COLO829 (cell line): ENCODE data around the gene RASGRP3.

Source experiments
- DNase-seq: peaks from one replicate; pipeline ENCODE4 v3.0.0; 2012; ENCODE audit warnings: low spot score

The RASGRP3 gene

DNA sequence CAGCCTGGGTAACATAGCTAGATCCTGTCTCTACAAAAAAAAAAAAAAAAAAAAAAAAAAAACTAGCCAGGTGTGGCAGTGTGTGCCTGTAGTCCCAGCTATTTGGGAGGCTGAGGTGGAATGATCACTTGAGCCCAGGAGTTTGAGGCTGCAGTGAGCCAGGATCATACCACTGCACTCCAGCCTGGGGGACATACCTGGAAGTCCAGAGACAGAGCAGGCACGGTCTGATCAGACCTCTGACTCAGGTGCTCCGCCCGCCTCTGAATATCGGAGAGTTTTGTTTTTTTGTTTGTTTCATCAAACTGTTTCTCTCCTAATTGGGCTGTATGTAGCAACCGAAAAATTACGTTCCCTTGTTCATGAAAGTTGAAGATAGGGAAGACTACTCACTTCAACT is 49.2 kb downstream of the RASGRP3 start:
- DNase-seq = no peak

DNA sequence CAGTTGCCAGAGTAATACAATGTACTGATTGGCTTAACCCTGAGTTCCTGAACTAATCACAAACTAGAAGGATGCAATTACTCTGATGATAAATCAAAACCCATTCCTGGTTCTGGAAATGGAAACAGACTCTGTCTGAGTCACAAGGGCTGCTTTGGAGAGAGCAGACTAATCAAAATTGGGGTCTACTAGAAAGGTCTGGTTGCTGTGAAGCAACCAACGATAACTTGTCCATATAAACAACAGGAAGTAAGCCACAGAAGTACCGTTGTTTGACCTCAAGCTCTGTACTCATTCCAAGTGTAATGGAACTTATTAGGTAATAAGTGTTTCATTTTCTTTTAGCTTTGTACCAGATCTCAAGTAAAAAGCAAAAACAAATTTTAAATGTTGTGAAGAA is 49.7 kb downstream of the RASGRP3 start:
- no peak for DNase-seq

DNA sequence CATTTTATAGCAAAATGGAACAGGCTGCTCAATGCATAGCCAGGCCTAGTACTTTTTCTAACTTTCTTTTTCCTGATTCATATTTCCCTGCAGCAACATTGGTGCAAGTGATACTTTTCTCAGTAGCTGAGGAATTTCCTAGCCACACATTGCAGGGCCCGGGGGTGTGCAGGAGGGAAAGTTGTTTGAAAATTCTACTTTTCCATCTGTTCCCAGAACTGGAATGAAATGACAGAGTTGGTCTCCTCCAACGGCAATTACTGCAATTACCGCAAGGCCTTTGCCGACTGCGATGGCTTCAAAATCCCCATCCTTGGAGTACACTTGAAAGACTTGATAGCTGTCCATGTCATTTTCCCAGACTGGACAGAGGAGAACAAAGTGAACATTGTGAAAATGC is 50.5 kb downstream of the RASGRP3 start:
- no peak for DNase-seq

DNA sequence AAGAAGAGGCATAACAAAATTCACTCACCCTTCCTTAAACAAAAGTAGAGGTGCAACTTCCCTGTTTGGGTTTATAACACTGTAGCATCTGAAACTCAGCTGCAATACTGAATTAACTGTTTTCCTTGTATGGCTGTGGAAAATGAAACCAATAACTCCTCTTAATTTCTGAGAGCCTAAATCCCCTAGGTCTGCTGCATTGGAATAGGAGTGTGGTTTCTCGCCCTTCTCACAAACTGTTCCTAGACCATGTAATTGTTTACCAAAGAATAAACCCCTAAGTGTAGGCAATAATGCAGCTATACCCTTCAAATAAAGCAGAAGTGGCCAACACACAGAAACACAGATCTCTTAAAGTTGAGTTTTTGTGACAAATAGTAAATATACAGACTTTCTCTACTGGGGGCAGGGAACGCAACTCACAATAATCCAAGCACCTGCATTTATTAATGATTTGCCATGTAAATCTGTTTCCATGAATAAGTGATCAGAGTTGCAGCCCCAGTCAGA is 52.0 kb downstream of the RASGRP3 start:
- no peak for DNase-seq

DNA sequence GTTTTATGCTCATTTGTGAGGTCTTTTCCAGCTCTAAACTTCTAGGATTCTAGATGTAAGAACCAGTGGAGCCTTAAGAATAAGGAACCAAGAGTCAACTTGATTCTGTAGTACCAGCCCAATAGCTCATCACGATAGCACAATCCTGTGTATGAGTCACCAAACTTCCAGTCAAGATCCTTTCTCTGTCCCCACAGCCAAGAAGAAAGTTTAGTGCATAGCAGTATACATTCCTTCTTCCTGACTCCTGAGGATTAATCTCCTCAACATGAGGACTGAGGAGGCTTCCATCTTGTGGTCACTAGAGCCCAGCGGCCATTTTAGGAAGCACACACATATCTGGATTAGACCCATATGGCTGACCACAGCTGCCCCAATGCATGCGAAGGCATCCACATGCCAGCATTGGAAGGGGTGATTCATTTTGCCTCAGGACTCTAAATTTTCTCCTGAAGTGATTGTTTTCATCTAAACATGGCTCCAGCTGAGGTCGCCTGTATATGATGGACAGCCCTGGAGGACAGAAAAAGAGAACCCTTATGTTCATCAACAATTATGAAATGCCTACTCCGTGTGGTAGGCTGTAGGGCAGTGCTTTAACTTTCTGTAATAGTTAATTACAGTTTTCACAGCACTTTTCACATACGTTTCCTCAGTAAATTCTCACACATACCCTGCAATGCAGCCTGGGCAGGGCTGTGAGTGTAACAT is 53.5 kb downstream of the RASGRP3 start:
- peak; percentile 38 for DNase-seq

DNA sequence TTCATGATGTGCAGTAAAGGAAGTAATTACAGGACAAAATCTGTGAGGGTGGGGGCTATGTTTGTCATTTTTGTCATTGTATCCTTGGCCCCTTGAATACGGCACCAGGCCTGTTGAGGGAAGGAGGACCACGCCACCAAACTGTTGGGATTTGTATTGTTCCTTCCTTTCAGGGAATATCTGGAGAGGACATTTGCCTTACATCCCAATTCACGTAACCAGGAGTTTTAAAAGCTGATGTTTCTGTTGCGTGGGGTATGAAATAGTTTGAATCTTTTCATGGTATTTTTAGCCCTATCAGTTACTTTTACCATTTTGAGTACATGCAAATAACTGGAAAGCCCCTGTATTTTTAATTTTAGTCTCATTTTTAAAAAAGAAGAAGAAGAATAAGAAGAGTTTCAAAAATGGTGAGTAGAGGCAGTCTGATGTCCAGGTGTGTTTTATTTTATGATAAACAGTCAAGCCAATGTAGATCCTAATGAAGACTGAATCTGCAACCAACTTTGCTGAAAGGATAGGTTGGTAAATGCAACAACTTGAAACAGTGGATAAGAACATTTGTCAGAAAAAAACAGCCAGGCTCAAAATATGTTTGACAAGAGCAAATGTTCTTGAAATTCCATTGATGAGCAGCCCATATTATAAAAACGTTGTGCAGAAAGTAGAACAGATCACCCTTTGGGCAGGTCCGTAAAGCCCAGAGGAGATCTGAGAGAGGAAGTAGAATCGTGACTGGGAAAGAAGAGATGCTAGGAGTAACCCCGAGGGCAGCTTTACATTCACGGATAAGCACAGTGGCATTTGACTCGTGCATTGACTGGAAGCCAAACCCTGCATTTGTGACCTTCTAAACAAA is 54.5 kb downstream of the RASGRP3 start:
- no peak for DNase-seq

DNA sequence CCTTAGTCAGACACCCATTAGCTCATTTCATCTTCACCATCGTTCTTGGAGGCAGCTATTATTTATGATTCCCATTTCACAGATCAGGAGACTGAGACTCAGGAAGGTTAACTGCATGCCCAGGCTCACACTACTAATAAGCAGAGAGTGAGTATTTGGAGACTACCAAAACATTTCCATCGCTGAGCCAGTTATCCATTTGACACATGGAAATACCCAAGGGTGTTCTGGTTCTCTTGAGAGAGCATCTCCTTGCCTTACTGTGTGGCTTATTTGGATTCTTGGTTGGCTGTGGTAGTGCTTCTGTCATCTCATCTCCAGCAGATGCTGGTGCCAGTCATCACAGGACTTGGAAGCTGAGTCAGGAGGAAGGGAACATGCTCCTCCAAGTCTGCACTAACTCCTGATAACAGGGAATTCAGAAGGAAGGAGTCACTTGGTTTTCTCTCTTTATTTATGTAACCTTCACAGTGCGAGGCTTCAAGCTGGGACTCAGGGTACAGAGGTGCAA is 55.2 kb downstream of the RASGRP3 start:
- no peak for DNase-seq

DNA sequence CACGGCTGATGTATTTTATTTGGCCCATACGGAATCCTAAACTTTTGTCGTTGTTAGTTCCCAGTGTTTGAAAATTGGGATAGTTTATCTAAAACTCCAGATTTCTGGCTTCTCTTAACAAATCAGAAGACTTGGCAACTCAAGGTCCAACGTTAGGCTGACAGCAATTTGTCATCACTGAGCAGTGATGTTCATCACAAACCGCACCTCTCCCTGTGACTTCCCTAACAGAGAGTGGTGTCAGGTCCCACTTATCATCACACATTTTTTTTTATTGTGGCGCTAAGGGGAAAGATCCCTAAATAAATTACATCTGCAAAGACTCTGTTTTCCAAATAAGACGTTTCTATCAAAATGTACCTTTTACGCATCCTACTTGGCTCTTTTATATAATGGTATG is 55.7 kb downstream of the RASGRP3 start:
- no peak for DNase-seq

DNA sequence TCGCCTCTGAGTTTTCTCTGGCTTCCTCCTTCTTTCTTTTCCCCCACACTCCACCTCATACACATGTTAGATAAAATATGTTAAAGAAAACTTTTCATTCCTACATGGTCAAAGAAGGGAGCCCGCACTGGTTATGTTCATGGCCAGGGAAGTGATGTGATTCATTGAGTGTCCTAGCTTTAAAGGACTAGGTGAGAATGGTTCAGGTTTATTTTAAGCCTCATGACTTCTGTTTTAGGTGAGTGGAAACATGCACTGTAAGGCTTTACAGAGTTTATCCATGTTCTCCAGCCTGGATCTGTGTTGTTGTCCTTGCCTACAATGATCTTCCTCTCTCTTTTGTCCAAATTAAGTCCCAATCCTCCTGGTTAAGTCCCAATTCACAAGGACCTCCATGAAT is 56.5 kb downstream of the RASGRP3 start:
- DNase-seq = no peak

DNA sequence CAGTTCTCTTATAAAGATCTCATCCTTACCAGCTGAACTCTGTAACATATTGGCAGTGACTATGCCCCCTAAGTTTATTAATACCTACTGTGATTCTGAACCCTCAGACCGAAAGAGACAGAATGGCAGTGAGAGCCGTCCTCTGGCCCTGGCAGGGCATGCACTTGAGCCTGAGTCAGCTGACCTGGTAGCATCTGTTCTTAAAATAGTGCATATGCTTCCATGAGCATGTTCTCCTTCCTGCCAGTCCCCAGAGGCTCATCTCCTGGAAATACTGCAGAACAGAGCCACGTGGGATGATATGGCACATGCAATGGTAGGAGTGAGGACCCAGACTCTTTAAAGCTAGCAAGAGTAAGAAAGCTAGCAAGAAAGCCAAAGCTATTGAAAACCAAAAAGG is 59.0 kb downstream of the RASGRP3 start:
- DNase-seq = no peak

DNA sequence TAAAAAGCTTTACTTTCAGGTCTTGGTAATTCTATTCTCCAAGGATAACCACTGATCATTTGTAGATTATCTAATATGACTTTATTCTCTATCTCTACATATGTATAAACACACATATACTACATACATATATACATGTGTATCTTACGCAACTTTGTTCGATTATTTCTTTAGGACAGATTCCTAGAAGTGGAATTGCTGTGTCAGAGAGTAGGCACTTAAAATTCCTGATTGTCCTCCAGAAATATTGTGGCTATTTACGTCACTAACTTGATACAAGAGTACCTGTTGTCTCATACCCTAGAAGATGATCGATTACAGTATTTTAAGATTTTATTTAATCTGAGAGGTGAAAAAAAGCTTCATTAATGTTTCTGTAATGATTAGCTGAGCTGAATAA is 64.8 kb downstream of the RASGRP3 start:
- DNase-seq = no peak

DNA sequence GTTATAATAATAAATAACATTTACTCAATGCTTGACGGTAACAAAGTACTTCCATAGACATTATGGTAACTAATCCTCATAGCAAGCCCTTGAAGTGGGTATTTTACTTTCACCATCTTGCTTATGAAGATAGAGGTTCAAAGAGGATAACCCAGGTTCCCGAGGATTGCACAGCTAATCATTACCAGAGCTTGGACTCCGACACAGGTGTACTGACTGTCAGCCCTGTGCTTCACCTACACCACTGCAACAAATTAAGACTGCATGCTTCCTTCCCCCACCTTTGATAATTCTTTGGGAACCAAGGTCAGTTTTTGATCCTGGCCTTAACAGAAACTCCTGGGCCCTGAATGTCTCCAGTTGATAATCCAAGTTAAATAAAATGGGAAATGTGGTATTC is 73.8 kb downstream of the RASGRP3 start:
- DNase-seq = no peak

DNA sequence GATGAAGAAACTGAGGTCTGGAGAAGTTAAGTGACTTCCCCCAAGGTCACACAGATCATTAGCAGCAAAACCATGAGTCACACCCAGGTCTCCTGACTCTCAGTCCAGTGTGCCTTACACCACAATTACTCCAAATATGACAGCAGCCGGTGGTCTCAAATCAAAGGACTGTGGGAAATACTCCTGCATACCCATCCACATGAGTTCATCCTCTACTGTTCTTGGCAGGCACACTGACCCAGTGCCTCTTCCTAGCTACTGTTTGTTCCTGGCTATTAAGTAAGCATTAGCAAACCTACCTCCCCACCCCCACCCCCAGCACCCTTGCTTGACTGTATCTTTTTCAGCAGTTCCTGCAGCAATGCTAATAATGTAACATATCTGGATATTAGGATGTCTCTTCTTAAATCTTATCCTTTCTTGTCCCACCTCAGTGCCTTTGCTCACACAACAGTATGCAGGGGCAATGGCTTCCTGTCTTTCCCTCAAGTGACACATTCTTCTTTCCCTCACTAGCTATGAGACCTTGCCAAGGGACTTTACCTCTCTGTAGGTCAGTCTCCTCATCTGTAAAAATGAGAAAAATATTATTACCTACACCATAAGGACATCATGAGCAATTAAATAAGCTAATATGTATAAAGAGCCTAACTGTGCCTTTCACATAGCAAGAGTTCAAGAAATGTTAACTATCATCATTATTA is 76.5 kb downstream of the RASGRP3 start:
- no peak for DNase-seq

DNA sequence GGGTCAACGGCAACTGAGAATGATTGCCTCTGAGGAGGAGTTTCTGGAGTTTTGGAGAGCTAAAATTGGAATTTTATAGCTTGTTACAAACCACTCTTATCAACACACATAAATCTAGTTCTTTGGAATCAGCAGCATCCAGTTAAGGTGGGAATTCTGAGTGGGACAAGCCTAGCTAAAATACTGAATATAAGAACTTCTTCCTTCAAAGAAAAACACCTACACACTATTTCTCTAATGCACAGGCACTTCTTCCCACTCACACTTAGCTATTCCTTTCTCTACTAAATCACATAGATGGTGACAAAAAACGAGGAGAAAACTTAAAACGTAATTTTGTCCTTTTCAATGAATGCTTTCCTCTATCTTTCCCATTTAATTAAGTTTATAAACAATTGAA is 79.2 kb downstream of the RASGRP3 start:
- no peak for DNase-seq

DNA sequence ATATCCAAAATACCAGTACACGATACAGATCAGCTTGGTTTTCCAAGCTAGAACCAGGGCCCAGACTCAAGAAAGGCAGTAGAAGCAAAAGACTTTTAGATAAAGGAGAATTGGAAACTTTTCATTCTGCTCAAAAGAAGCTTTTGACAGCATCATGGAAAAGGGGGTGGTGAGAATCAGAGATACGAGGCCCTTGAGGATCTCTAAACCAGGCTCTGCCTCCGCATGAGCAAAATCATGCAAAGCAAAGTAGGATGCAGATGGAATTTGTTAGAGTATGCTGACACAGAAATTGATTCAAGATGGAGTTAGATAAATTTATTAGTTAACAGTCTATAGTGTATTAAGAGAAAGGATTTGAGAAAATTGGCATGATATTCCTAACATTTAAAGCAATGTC is 82.9 kb downstream of the RASGRP3 start:
- DNase-seq = no peak

DNA sequence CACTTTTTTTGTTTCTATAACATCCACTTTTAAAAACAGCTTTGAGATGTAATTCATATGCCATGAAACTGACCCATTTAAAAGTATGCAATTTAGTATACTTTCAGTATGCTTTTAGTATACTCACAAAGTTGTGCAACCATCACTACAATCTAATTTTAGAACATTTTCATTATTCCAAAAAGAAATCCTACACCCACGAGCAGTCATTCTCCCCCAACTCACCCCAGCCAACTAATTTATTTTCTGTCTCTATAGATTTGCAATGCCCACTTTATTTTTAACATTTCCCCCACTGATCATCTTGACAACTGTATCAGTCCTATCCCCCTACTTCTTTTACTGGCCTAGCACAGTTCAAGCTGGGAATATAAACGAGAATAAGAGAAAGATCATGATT is 83.6 kb downstream of the RASGRP3 start:
- no peak for DNase-seq

DNA sequence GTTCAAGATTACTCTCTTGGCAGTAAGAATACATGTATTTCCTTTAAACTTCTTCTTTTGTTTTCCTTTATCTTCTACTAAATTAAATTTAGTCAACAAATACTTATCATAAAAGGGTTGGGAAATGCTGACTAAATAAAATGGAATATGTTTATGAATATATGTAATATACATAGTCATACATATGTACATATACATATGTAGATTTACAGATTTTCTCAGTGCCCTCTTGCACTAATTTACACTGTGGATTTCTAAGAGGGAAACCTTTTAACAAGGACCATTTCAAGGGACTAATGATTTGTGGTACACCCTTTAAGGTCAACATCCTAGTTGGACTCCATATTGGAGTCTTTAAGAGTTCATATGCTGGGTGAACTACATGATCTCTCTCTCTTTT is 85.4 kb downstream of the RASGRP3 start:
- no peak for DNase-seq

DNA sequence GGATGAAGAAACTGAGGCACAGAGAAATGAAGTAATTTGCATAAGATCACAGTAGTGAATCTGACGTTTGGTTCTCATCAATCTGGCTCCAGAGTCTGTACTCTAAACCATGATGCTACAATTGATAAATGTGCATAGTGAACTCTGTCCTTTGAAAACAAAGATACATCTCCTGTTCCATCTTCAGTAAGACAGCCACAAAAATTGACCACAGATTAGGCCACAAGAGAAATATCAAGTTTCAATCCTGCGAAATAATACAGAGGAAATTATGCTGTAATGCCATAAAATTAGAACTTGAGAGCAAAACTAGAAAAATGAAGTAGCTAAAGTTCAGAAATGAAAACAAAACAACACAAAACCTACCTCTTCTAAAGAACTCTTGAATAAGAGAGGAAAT is 94.2 kb downstream of the RASGRP3 start:
- DNase-seq = no peak

DNA sequence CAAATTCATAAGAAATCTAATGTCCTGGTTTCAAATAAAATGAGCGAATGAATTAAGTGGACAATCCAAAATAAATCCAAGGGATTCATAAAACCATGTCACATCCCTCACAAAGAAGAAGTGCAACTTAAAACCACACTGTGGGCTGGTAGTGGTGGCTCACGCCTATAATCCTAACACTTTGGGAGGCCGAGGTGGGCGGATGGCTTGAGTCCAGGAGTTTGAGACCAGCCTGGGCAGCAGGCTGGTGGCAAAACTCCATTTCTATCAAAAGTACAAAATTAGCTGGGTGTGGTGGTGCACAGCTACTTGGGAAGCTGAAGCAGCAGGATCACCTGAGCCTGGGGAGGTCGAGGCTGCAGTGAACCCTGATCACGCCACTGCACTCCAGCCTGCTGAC is 97.2 kb downstream of the RASGRP3 start:
- DNase-seq = no peak

DNA sequence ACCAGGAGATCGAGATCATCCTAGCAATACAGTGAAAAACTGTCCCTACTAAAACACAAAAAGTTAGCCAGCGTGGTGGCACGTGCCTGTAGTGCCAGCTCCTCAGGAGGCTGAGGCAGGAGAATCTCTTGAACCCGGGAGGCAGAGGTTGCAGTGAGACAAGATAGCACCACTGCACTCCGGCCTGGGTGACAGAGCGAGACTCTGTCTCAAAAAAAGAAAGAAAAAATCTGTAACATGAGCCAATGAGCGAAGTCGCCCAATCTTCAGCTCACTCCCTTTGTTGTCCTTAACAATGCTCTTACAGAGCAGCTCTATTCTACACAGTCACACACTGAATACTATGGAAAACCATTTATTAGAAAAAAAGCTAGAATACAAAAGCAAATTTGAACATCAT is 100.6 kb downstream of the RASGRP3 start:
- no peak for DNase-seq

DNA sequence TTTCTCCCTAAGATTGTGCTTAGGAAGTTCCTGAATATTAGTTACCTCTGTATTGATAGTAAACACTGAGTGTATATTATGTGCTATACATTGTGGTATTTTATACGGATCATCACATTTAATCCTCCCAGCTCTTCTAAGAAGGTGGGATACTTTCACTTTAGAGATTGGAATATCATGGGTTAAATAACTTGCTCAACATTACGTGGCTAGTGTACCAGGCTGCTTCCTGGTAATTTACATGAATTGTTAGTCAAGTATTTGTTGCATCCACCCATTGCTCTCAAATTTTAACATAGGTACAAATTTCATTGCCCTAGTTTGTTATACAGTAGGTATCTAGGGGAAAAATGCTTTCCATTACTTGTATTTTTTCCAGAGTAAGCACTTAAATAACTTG is 101.2 kb downstream of the RASGRP3 start:
- no peak for DNase-seq

DNA sequence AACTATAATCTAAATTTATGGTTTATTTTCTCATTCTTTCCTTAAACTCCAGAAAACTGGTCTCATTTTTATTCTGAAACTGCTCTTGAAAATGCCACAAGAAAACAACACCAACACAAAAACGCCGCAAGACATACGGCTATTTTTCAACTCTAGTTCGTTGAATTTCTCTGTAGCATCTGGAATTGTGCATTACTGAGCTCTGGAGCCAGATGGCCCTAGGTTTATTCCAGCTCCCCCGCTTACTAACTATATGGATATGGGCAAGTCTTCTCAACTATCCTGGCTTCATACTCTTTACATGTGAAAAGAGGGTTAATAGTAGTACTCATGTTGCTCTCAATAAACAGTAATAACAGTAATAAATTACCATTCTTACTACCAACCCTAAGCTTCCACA is 102.8 kb downstream of the RASGRP3 start:
- DNase-seq = no peak

DNA sequence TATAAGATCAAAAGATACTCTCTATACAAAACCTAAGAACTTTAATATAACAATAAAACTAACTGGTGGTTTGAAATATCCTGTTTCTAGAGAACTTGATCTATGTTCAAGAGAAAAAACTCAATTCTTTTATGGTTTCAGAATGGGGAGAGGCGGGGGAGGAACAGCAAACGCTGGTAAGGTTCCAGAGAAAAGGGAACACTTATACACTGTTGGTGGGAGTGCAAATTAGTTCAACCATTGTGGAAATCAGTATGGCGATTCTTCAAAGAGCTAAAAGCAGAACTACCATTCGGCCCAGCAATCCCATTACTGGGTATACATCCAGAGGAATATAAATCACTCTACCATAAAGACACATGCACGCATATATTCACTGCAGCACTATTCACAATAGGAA is 105.4 kb downstream of the RASGRP3 start:
- DNase-seq = no peak
